ENCODE measurements around the gene NBEA.

DNA sequence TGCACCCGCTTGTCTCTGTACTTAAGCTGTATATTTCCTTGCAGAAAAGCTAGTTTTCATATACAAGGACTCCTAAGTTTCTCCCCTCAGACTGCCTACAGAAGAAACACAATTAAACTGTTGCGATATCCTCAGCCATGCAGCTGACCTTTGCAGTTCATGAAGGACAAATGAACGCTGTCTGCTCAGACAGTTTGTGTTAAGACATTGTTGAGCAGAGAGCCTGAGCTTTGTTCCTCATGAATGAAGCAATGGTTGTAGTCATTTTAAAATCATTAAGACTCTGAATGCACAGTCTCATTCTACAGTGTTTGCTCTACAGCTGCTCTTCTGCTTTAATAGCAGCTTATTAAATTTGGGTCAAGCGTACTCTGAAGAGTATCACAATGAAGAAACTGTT, 557.6 kb downstream of the NBEA start:
- TF ChIP-seq, protein P1, sequence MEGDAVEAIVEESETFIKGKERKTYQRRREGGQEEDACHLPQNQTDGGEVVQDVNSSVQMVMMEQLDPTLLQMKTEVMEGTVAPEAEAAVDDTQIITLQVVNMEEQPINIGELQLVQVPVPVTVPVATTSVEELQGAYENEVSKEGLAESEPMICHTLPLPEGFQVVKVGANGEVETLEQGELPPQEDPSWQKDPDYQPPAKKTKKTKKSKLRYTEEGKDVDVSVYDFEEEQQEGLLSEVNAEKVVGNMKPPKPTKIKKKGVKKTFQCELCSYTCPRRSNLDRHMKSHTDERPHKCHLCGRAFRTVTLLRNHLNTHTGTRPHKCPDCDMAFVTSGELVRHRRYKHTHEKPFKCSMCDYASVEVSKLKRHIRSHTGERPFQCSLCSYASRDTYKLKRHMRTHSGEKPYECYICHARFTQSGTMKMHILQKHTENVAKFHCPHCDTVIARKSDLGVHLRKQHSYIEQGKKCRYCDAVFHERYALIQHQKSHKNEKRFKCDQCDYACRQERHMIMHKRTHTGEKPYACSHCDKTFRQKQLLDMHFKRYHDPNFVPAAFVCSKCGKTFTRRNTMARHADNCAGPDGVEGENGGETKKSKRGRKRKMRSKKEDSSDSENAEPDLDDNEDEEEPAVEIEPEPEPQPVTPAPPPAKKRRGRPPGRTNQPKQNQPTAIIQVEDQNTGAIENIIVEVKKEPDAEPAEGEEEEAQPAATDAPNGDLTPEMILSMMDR (IDR thresholded peaks at IDR 0.05), result no peak
- TF ChIP-seq POLR2A (IDR thresholded peaks at IDR 0.05) (no peak), EP300 (IDR thresholded peaks at IDR 0.05) (no peak), POLR2AphosphoS5 (IDR thresholded peaks at IDR 0.05) (no peak)

Measured in sigmoid colon (tissue), 4 donors.